Stimulated activated CD8-positive, alpha-beta memory T cell treated with anti-CD3 and anti-CD28 coated beads, Interleukin-4, amount 100 ng/mL, for 4 hours (primary cell): ENCODE data around the gene FOXS1.

Source experiments
- DNase-seq, 2 donors: peaks; one replicate each; pipeline ENCODE4 v3.0.0-alpha.2; 2020; ENCODE audit warnings: low read depth in 2 of 2, low spot score in 1 of 2

Gene FOXS1

DNA sequence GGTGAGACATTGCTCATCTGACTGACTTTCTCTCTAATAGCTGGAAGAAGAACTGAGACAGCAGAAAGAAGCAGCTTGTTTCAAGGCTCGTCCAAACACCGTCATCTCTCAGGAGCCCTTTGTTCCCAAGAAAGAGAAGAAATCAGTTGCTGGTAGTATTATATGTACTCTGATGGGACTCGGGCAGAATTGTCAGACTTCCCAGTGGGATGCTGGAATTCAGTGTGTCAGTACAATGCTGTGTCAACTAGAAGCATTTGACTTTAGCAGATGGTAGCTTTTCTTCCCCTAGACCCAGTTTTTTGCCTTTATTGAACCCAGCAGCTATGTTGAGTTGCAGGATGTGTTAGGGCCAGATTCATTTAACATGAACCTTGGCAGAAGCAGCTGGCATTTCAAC lies 48.0 kb downstream of the FOXS1 start:
- no peak for DNase-seq
